Stimulated activated naive CD8-positive, alpha-beta T cell treated with anti-CD3 and anti-CD28 coated beads, Interleukin-15, amount 100 ng/mL, for 72 hours (primary cell): ENCODE results near the gene PEX14.

Source experiments
- ATAC-seq: fragments of 150-1000 bp; cut with Tn5 transposase; 2 replicates; pipeline ENCODE4 v1.10.0; 2021; ENCODE audit warnings: mild to moderate bottlenecking, moderate library complexity
- DNase-seq, 2 donors: peaks; one replicate each; pipeline ENCODE4 v3.0.0; 2021 to 2022
- H3K27ac Mint-ChIP-seq, 2 donors: one replicate each; pipeline ENCODE4 v1.8.0; 2022; ENCODE audit warnings: mild to moderate bottlenecking in 2 of 2, mixed read lengths in 2 of 2, moderate library complexity in 2 of 2
- H3K27me3 Mint-ChIP-seq: one replicate; pipeline ENCODE4 v1.8.0; 2022; ENCODE audit warnings: mixed read lengths
- H3K4me1 Mint-ChIP-seq: one replicate; pipeline ENCODE4 v1.8.0; 2022; ENCODE audit warnings: mild to moderate bottlenecking, mixed read lengths
- H3K4me3 Mint-ChIP-seq, 2 donors: one replicate each; pipeline ENCODE4 v1.8.0; 2022; ENCODE audit warnings: mild to moderate bottlenecking in 2 of 2, mixed read lengths in 2 of 2, moderate library complexity in 1 of 2
- H3K9me3 Mint-ChIP-seq, 2 donors: one replicate each; pipeline ENCODE4 v1.8.0; 2022; ENCODE audit warnings: mixed read lengths in 2 of 2

PEX14 gene

DNA sequence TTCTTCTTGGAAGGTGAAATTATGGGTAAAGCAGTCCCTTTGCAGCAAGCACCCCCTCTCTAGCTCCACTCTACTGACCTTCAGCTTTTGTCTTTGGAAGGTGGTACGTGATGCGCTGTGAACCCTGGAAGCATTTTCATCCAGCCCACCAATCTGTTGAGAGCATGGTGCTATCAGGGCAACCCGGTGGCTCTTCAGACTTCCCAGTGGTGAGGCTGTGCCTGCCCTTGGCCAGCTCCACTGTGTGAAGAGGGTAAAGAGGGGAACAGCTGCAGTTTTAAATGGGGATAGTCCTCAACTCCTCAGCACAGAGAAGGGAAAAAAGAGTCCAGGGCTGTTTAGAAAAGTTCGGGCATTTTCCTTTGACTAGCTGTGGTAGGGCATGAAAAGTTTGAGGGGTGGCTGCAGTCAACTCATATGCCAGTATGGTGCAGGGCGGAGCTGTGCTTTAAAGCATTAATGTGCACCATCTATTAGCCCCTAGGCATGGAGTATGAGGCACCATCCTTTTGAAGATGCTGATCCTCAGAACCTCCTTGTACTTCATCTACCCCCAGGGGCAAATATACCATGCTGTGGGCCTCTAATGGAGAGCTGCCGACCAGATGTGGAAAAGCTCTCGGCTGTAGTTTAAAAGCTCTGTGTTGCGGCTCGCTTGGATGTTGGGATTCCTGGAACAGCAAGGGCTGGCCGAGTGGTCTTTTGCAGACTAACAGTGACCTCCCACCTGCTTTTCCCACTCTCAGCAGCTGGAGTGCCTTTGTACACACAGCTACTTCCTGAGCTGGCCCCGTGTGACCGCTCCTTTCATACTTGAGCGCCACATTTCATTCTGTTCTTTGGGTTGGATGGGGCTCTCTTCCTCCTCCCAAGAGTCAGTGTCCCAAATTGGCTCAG is 123.0 kb downstream of the PEX14 start:
- H3K27me3 Mint-ChIP-seq: no peaks in the 10 kb centered on the region
- DNase-seq (no peak), ATAC-seq (no peak)
- H3K4me1 Mint-ChIP-seq: no peaks in the 10 kb centered on the region
- H3K4me3 Mint-ChIP-seq: no peak overlapping the region
- no peaks in the 10 kb centered on the region for H3K9me3 Mint-ChIP-seq
- no peak overlapping the region for H3K27ac Mint-ChIP-seq

- DNase-seq (no peak), ATAC-seq (no peak)
- no peaks in the 10 kb centered on the region for H3K27me3 Mint-ChIP-seq
- H3K9me3 Mint-ChIP-seq: no peaks in the 10 kb centered on the region
- no peak overlapping the region for H3K27ac Mint-ChIP-seq
- H3K4me1 Mint-ChIP-seq: no peaks in the 10 kb centered on the region
- H3K4me3 Mint-ChIP-seq: no peak overlapping the region
Measured at GRCh38 chr1:10598389-10598702, 123.6 kb downstream of the PEX14 start.

- ATAC-seq (no peak), DNase-seq (no peak)
- H3K4me3 Mint-ChIP-seq: no peak overlapping the region
- no peaks in the 10 kb centered on the region for H3K27me3 Mint-ChIP-seq
- no peak overlapping the region for H3K27ac Mint-ChIP-seq
- H3K4me1 Mint-ChIP-seq: no peaks in the 10 kb centered on the region
- no peaks in the 10 kb centered on the region for H3K9me3 Mint-ChIP-seq
Measured at GRCh38 chr1:10599194-10599861, 124.6 kb downstream of the PEX14 start.

GRCh38 chr1:10601342-10602070 is 126.8 kb downstream of the PEX14 start:
- ATAC-seq: no peak
- Mint-ChIP-seq H3K27ac (no peak overlapping the region), H3K4me1 (no peaks in the 10 kb centered on the region), H3K9me3 (no peaks in the 10 kb centered on the region), H3K27me3 (no peaks in the 10 kb centered on the region), H3K4me3 (no peak overlapping the region)
- DNase-seq: no peak

GRCh38 chr1:10602936-10603335 is 128.2 kb downstream of the PEX14 start:
- DNase-seq: no peak
- ATAC-seq: no peak
- Mint-ChIP-seq H3K4me1 (no peaks in the 10 kb centered on the region), H3K27ac (peak overlapping the region in 1 of 2 donors; percentile 42), H3K4me3 (no peak overlapping the region), H3K9me3 (no peaks in the 10 kb centered on the region), H3K27me3 (no peaks in the 10 kb centered on the region)

DNA sequence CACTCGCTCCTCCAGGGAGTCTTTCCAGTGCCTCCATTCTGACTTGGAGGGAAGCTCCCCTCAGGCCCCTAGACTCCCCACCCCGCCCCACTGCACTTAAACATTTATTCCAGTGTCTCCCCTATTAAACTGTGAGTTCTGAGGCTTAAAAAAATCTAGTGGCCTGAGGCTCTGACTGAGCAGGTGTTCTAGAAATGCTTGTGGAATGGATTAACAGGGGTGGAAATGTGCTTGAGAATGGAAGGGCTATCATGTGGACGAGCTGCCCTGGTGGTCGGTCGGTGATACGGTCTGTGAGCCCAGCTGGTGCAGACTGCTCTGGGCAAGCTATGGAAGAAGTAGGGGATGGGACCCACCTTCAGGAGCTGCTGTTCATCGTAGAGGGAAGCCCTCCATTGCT is 130.2 kb downstream of the PEX14 start:
- DNase-seq (no peak), ATAC-seq (no peak)
- Mint-ChIP-seq H3K27ac (no peak overlapping the region), H3K4me3 (no peak overlapping the region), H3K4me1 (no peaks in the 10 kb centered on the region), H3K27me3 (no peaks in the 10 kb centered on the region), H3K9me3 (no peaks in the 10 kb centered on the region)

- DNase-seq (no peak), ATAC-seq (no peak)
- Mint-ChIP-seq H3K4me1 (no peaks in the 10 kb centered on the region), H3K9me3 (no peaks in the 10 kb centered on the region), H3K4me3 (no peak overlapping the region), H3K27me3 (no peaks in the 10 kb centered on the region), H3K27ac (no peak overlapping the region)
Measured at GRCh38 chr1:10606064-10606463, 131.3 kb downstream of the PEX14 start.

DNA sequence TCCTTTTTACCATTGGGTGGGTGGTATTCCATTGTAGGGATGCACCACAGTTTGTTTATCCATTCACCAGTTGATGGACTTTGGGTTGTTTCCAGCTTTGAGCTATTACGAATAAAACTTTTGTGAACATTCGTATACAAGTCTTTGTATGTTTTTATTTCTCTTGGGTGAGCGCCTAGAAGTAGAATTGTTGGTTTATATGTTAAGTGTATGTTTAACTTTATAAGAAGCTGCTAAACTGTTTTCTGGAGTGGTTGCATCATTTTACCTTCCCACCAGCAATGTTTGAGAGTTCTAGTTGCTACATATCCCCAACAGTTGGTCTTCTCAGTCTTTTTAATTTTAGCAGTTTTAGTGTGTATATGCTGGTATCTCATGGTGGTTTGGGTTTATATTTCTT is 132.5 kb downstream of the PEX14 start:
- ATAC-seq: no peak

DNA sequence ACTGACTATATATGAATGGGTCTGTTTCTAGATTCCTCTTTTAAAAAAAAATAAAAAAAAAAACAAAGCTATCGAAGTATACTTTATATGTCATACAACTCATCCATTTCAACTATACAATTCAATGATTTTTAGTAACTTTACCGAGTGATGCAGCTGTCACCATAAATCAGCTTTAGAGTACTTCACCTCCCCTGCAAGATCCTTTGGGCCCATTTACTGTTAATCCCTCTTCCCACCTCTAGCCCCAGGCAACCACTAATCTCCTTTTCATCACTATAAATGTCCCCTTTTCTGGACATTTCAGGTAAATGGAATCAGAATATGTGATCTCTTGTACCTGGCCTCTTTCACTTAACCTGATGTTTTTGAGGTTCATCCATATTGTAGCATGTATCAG is 133.9 kb downstream of the PEX14 start:
- Mint-ChIP-seq H3K9me3 (no peaks in the 10 kb centered on the region), H3K27me3 (no peaks in the 10 kb centered on the region), H3K27ac (no peak overlapping the region), H3K4me1 (no peaks in the 10 kb centered on the region), H3K4me3 (no peak overlapping the region)
- ATAC-seq (no peak), DNase-seq (no peak)

More for the DNA sequence above, 132.5 kb downstream of the PEX14 start:
- Mint-ChIP-seq H3K4me1 (no peaks in the 10 kb centered on the region), H3K9me3 (no peaks in the 10 kb centered on the region), H3K27me3 (no peaks in the 10 kb centered on the region), H3K4me3 (no peak overlapping the region), H3K27ac (no peak overlapping the region)
- DNase-seq: no peak

- no peaks in the 10 kb centered on the region for H3K4me1 Mint-ChIP-seq
- no peaks in the 10 kb centered on the region for H3K27me3 Mint-ChIP-seq
- no peaks in the 10 kb centered on the region for H3K9me3 Mint-ChIP-seq
Measured at GRCh38 chr1:10610901-10611600, 136.3 kb downstream of the PEX14 start.

DNA sequence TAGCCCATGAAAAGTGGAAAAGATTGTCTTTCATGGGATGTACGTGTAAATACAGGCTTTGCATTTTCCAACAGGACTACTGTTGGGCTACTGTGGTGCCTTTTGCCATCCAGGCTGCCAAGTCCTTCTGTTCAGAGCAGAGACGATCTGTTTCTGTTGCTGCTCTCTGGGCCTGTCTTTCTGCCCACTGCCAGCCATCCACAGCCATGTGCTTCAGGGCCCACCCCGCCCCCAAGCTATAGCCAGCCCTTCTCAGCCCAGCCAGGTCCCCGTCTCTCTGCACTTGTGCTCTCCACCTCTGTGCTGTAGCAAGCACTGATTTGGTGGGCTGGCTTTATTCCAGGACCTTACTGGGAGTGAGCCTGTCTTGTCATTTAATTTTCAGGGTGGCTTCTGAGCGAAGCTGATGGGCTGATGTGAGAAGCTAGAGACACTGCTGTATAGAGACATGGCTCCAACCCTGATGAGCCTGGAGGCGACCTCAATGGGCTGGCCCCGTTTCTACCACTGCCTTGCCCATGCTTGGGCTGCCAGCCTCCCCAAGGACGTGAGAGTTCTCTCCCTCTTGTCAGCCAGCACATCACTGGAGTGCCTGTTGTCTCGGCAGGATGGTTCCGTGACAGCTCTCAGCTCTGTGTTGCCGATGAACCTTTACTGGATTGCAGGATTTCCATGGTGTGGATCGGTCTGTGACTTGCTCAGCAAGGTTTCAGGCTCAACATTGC is 137.8 kb downstream of the PEX14 start:
- no peak for ATAC-seq
- no peak for DNase-seq
- H3K27me3 Mint-ChIP-seq: no peaks in the 10 kb centered on the region
- H3K4me3 Mint-ChIP-seq: no peak overlapping the region
- H3K27ac Mint-ChIP-seq: no peak overlapping the region
- no peaks in the 10 kb centered on the region for H3K4me1 Mint-ChIP-seq
- H3K9me3 Mint-ChIP-seq: no peaks in the 10 kb centered on the region

More at GRCh38 chr1:10610901-10611600, 136.3 kb downstream of the PEX14 start:
- DNase-seq (no peak), ATAC-seq (no peak)
- Mint-ChIP-seq H3K27ac (no peak overlapping the region), H3K4me3 (no peak overlapping the region)

DNA sequence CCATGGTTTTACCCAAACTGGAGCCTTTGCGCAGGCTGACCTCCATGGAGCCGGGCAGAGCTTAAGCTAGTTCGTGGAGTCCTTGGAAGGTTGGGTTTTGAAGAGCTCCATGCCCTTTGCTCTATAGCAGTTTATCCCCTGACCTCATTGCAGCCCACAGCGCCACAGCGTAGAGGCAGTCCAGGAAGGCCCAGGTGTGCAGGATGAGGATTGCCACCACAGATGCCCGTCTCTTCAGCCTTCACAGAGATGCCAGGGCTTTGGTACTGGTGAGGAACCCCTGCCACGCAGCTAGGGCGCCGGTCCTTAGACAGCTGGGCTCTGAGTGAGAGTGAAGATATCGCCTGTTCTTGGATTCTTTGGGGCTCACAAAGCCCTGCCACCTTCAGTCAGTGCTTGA is 138.6 kb downstream of the PEX14 start:
- H3K4me3 Mint-ChIP-seq: no peak overlapping the region
- H3K9me3 Mint-ChIP-seq: no peaks in the 10 kb centered on the region
- no peak overlapping the region for H3K27ac Mint-ChIP-seq

GRCh38 chr1:10613861-10614260 is 139.1 kb downstream of the PEX14 start:
- Mint-ChIP-seq H3K27me3 (no peaks in the 10 kb centered on the region), H3K4me3 (no peak overlapping the region), H3K9me3 (no peaks in the 10 kb centered on the region), H3K4me1 (no peaks in the 10 kb centered on the region), H3K27ac (peak overlapping the region in 1 of 2 donors; percentile 2)
- DNase-seq: no peak
- ATAC-seq: no peak

More for the DNA sequence above, 138.6 kb downstream of the PEX14 start:
- ATAC-seq: no peak
- no peaks in the 10 kb centered on the region for H3K4me1 Mint-ChIP-seq
- no peaks in the 10 kb centered on the region for H3K27me3 Mint-ChIP-seq
- no peak for DNase-seq

GRCh38 chr1:10614377-10615225 is 139.9 kb downstream of the PEX14 start:
- DNase-seq (no peak), ATAC-seq (no peak)
- H3K9me3 Mint-ChIP-seq: no peaks in the 10 kb centered on the region
- no peaks in the 10 kb centered on the region for H3K4me1 Mint-ChIP-seq
- peak overlapping the region; percentile 72 for H3K27ac Mint-ChIP-seq
- H3K27me3 Mint-ChIP-seq: no peaks in the 10 kb centered on the region
- no peak overlapping the region for H3K4me3 Mint-ChIP-seq
